ENCODE measurements around the gene RASGRP2. TPM values are rescaled to one million over a fixed set of nuclear protein-coding genes. Genes with fewer than 3 reads are reported as not detected.

RASGRP2 gene
- total RNA-seq, 1 experiment from 2014 or later, result 26.9 TPM

DNA sequence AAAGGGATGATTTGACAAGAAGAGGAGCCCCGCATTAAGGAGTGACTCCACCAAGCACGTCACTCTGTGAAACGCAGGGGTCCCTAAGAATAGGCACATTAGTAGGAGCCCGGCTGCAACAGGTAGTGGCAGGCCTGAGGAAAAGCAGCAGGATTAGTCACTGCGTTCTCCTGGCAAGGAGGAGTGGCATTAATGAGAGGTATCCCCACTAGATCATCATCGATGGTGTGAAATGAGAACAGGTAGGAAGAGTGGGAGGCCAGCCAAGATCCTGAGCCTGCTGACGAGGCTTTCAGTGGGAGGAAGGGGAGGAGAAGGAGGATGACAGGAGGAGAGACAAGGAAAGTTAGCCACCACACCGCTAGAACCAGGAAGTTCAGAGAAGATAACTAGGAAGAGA lies 59.6 kb downstream of the RASGRP2 start:
- Histone ChIP-seq H4K20me1 (ENCODE audit: control insufficient read depth, insufficient read depth, insufficient read length) (no peaks in the 10 kb centered on the region), H2AK5ac (ENCODE audit: insufficient read length, low read length) (no peak overlapping the region), H3K23me2 (ENCODE audit: insufficient read length, low read depth, low read length, poor library complexity, severe bottlenecking) (peaks cover 5% of the 10 kb centered on the region), H3K79me2 (ENCODE audit: insufficient read depth, low read length) (no peaks in the 10 kb centered on the region), H2BK12ac (ENCODE audit: insufficient read length, low read depth, low read length) (no peak overlapping the region), H3K9me3 (ENCODE audit: control insufficient read depth, low read depth, low read length) (no peaks in the 10 kb centered on the region), H3K4ac (ENCODE audit: low read depth, low read length) (no peak overlapping the region), H3T11ph (ENCODE audit: low read length) (no peak overlapping the region), H3K9ac (ENCODE audit: extremely low read depth, insufficient read length, low read length) (no peak overlapping the region), H3K4me1 (ENCODE audit: insufficient read depth, low read length) (no peaks in the 10 kb centered on the region), H2BK120ac (ENCODE audit: low read depth, low read length, poor library complexity, severe bottlenecking) (no peak overlapping the region), H3K27ac (ENCODE audit: insufficient read length, low read depth, low read length) (no peak overlapping the region), H2AFZ (ENCODE audit: low read length) (no peak overlapping the region), H3K18ac (ENCODE audit: insufficient read length, low read depth, low read length) (no peak overlapping the region), H3K4me2 (ENCODE audit: insufficient read depth, insufficient read length, low read length) (no peak overlapping the region), H3K27me3 (ENCODE audit: insufficient read depth, low read length) (no peaks in the 10 kb centered on the region), H2BK15ac (ENCODE audit: low read depth, low read length) (no peak overlapping the region), H4K91ac (ENCODE audit: insufficient read length, low read depth, low read length) (no peak overlapping the region), H3K56ac (ENCODE audit: insufficient read length, low read depth, low read length) (no peak overlapping the region), H2BK5ac (ENCODE audit: insufficient read length, low read length) (no peak overlapping the region), H3K79me1 (ENCODE audit: insufficient read depth, low read depth, low read length, poor library complexity, severe bottlenecking) (no peaks in the 10 kb centered on the region), H3K14ac (ENCODE audit: insufficient read depth, low read length) (no peak overlapping the region), H4K8ac (replicated peaks; ENCODE audit: insufficient read length, low read depth, low read length) (no peak overlapping the region), H4K5ac (ENCODE audit: insufficient read length, low read depth, low read length) (no peak overlapping the region), H3K23ac (ENCODE audit: insufficient read length, low read depth, low read length) (no peak overlapping the region), H2BK20ac (ENCODE audit: low read depth, low read length, poor library complexity, severe bottlenecking) (no peak overlapping the region)
- Mint-ChIP-seq H3K36me3 (ENCODE audit: insufficient read depth in 1 of 3, low read depth in 3 of 3) (no peaks in the 10 kb centered on the region; a peak in 1 of 7 replicates), H3K27ac (no peak overlapping the region), H3K9me3 (no peaks in the 10 kb centered on the region), H3K4me3 (no peak overlapping the region), H3K27me3 (ENCODE audit: low read depth) (peaks cover 66% of the 10 kb centered on the region), H3K4me1 (peaks cover 11 to 15% of the 10 kb centered on the region in 2 experiments)
- WGBS (ENCODE audit: extremely low coverage, insufficient read length, low lambda C conversion rate), result no CpG with 5 or more reads among the region's 8 CpGs
- DNase-seq, result no peak
- no peak for TF ChIP-seq CTCF (conservative IDR thresholded peaks at IDR 0.05)
